ENCODE measurements around the gene SERPINA5.
"Not testable (repeated sequence)": the region's sequence is repeated elsewhere in the genome, so short reads cannot be mapped to it uniquely, and the experiment has no call there.

SERPINA5 gene

DNA sequence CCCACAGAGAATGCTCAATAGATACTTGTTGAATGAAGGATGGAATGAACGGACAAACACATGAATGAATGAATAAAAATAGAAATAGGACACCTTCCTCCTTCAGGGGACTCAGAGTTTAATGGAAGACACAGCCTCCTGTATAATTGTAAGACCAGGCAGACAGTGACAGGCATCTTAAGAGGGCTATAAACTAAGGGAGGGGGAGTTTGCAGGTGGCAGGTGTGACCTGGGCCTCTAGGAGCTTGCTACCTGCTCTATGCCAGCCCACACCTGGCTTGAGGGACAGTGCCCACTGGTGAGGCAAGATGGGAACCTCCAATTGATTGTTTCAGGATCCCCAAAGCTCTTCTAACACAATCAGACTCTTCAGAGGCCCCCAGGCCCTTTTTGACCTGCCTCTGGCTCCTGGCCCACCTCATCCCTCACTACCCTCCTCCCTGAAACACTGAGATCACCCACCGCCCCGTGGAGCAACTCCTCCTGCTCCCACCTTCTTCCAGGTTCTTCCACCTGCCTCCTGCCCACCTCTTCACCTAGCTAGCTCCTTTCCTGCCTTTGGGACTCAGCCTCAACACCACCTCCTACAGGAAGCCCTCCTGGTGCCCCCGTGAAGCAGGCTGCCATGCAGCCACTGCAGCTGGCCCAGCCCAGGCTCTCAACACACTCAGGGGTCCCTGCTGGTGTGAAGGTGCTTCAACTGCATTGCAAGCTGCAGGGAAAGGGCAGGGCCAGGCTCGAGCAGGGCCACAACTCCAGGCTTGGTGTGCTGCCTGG, 40.3 kb downstream of the SERPINA5 start:
- DNase-seq (ENCODE audit: low spot score): no peak

DNA sequence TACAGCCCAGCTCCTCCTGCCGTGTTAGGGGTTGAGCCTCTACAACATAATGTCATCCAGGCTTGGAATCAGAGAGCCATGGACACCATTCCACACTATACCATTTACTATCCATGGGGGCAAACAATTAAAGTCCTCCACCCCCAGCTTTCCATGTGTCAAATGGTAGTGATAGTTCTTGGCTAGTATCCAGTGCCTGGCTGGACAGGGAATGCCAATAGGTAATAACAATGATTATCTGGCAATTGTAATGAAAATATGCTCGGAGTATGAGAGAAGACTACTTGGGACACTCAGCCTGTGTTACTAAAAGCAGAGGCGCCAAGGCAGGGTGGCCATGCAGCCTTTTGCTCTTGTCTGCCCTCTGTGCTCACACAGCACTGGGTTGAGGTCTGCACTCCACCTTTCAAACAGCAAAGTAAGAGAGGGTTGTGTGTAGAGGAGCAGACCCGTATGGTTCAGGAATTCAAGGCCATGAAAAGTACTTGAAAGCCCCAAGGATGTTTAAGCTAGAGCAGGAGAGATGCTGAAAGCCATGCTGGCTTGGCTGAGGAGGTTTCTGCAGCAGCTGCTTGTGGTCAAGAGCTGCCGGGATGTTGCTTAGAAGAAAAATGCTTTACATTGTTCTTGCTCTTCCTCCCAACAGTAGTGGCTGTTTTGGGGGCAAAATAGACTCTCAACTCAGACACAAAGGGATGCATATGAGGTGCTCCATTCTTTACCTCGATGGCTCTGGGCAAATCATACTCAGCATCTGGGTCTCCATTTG, 41.6 kb downstream of the SERPINA5 start:
- DNase-seq (ENCODE audit: low spot score): no peak

DNA sequence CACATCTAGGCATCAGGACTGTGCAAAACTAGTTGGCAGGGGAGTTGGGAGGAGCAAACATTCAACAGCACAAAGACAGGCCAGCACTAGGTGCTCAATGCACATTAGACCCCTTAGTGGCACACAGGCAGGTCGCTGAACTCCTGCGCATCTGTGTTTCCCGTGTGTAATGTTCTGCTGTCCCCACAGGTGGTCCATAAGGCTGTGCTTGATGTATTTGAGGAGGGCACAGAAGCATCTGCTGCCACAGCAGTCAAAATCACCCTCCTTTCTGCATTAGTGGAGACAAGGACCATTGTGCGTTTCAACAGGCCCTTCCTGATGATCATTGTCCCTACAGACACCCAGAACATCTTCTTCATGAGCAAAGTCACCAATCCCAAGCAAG, 42.2 kb downstream of the SERPINA5 start:
- no peak for DNase-seq (ENCODE audit: low spot score)

DNA sequence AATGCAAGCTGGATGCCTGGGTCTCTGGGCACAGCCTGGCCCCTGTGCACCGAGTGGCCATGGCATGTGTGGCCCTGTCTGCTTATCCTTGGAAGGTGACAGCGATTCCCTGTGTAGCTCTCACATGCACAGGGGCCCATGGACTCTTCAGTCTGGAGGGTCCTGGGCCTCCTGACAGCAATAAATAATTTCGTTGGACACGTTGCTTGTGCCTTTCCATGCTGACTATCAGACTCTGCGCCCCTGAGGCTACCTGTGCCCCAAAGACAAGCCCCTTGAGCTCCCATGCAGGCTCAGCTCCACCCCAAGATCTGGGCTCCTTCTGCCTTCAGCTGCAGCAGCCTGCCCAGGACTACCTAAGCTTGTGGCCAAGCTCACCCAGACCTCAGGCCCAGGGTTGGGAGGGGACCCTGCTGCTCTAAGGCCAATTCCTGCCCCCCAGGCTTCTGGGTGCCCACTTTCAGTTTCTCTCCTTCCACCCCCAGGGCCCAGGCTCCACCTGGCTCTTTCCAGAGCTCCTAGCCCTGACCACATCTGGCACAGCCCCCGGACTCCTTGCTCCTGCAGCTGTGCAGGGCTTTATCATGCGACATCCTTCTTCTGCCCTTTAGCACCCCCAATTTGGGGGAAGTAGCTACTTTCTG, 42.8 kb downstream of the SERPINA5 start:
- no peak for DNase-seq (ENCODE audit: low spot score)

DNA sequence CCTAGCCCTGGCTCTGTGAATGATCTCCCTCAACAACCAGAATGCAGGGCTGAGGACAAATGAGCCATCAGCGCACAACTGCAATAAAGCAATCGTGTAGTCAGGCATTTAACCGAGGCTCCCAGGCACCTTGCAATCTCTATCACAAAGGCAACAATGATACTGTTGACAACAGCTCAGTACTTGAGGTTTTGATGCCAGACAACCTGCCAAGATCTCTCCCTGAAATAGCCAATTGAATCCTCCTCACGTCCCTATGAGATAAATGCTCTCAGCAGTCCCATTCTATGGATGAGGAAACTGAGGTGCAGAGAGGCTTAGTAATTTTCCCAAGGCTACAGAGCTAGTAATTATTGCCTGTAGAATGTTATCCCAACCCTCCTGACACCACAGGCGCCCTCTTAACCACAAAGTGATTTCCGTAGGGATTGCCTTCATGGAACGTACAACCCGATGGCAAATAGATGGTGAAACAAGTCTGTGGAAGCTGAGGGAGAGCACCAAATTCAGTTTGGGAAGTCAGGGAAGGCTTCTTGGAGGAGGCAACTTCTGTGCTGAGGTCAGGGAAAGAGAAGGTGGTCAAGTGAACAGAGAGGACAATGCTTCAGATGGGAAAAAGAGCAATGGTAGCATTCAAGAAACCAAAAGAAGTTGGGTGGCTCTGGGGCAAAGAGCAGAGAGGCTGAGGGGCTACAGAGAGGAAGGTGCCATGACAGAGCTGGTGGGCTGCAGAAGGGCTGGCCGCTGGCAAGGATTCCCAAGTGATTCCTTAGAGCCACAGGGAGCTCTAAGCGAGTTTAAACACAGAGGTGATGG, 43.5 kb downstream of the SERPINA5 start:
- no peak for DNase-seq (ENCODE audit: low spot score)

DNA sequence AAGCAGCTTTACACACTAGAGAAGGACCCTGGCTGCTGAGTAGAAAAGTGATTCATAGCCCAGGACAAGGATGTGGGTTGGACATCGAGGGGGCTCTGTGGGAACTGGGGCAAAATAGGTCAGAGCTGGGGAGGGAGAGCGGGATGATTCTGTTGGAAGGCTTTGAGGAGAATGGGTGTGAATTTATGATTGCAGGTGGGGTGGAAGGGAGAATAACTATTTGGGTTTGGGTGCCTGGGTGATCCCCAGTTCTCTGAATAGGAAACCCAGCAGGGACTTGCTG, 44.1 kb downstream of the SERPINA5 start:
- no peak for DNase-seq (ENCODE audit: low spot score)

DNA sequence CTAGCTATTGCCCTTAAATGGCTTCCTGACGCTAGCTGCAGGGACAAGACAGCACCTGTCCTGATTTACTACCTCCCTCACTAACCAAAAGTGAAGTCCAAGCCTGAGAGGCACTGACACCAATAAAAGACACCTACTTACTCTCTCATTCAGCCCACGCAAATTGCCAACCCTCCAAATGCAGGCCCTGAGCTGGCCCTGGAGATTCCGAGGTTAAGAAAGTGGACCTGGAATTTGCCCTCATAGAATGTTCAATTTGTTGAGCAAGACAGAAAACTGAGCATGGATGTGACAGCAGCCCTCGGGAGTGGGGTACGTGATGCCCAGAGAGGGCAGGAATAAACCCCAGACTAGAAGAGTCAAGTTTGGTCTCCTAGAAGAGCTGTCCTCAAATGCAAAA, 47.4 kb downstream of the SERPINA5 start:
- DNase-seq (ENCODE audit: low spot score): no peak

DNA sequence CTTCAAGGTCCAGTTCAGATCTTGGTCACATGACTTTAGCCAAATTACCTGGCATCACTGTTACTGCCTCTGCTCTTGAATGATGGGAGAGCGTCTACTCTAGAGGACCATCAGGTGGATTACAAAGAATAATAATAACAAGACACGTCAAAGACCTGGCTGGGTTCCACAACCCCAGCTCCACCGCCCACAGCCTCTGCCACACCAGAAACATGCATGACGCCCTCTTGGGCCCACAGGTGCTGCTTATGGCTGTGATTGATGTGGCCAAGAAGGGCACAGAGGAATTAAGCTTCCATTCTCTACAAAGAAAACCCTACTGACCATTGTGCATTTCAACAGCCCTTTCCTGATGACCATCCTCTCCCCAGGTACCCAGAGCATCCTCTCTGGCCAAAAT, 49.2 kb downstream of the SERPINA5 start:
- no peak for DNase-seq (ENCODE audit: low spot score)

DNA sequence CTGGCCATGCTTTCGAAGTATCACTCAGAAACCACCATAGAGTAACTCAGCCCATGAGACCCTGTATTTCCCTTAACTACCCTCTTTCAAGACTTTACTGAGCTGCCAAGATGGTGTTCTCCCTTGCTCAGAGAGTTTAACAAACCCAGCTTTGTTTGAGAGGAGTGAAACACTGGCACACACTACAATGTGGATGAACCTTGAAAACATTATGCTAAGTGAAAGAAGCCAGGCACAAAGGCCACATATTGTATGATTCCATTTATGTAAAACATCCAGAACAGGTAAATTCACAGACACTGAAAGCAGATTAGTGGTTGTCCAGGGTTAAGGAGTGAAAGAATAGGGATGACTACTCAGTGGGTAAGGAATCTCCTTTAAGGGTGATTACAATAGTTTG, 49.8 kb downstream of the SERPINA5 start:
- DNase-seq (ENCODE audit: low spot score): no peak

DNA sequence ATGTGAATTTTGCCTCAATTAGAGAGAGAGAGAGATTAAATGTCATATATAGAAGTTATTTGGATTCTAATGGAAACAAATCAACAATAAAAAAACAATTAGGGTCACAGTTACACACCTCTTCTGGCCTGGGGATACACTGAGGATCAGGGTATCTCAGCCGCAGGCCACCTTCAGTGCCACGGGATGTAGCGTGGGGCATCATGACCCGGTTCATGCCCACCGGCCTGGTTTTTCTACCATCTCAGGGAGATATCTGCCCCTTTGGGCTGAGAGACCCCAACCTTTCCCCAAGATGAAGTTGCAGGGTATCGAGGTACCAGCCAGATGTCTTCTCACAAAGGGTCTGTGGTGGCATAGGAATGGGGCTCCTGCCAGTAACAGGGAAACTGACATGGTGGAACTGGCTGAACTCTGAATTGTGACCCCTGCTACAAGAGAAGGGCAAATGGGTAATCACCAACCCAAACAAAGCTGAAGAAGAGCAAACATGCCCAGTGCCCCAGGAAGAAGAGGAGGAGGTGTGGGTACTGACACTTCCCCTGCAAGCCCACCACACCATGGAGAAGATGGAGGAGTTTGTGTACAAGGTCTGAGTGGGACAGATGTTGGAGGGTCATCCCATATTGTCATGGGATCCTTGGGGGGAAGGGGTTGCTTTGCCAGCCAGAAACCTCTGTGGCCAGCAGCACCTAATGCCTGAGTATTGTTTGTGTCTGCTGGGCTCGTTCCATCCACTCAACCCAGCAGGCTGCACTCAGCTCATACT, 50.5 kb downstream of the SERPINA5 start:
- no peak for DNase-seq (ENCODE audit: low spot score)

DNA sequence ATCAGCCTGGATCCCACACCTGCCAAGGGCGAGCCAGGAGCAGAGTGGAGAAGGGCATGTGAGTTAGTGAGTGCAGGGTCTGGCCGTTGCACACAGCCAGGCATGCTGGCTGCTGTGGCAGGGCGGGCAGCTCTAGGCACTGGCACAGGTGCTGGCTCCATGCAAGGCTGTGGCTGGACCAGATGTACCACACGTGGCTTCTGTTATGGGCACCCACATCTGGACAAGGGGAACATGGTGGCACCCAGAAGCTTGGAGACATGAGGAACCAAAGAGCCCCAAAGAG, 51.0 kb downstream of the SERPINA5 start:
- no peak for DNase-seq (ENCODE audit: low spot score)

DNA sequence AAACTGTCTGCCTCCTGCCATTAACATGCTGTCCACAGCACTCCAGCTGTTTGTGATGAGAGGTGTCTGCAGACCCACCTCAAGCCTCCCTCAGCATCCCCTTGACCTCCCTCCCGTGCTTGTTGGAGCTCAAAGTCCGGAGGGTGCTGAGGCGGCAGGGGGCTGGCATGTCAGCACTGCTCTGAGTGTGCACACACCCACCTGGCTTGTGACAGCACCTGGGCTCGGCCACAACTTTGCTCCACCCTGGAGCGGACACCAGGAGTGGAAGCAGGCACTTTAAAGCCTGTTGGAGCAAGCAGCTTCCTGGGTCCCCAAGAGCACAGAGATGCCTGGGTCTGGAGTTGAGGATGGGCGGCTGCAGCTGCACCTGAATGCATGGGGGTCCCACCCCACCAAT, 51.9 kb downstream of the SERPINA5 start:
- no peak for DNase-seq (ENCODE audit: low spot score)

DNA sequence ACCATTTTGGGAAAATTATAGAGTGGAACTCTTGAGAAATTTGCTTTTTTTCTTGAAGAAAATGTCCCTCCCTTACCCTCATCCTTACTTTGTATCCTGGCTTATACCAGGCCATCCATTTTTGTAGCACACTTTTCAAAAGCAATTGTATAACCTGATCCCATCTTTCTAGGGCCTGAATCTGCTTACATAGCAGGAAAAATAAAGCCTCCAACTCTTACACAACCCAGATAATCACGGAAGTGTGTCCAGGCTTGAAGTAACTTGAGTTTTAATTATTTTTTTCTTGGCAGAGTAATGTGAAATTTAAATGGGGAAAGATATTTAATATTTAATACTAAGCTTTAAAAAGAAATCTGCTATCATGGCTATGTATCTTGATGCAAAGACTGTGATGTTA, 53.9 kb downstream of the SERPINA5 start:
- DNase-seq (ENCODE audit: low spot score): no peak

DNA sequence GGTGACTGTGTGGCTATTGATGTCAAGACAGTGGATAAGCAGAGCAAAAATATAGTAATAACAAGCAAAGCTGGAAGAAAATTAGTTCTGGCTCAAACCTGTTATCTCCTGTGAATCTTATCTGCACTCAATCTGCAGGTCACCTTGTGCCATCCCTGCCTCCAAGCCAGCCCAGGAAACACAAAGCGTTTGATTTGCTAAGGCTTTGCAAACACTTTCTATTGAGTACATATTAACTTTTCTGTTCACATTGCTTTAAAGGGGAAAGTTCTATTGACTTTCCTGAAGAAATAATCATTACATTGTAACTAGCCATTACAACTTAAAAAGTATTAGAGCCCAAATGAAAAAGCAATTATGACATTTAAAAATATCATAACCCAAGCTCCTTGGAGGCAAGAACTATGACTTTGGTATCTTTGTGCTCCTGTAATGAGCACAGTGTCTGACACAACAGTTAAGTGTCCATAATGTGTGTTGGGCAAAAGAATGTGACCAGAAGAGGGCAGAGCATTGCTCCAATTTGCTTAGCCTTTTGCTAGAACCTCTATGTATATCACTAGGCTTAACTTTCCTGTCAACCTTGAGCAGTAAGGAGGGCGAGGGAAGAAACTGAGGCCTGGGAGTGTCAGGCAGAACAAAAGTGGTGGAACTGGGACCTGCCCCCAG, 55.7 kb downstream of the SERPINA5 start:
- no peak for DNase-seq (ENCODE audit: low spot score)

DNA sequence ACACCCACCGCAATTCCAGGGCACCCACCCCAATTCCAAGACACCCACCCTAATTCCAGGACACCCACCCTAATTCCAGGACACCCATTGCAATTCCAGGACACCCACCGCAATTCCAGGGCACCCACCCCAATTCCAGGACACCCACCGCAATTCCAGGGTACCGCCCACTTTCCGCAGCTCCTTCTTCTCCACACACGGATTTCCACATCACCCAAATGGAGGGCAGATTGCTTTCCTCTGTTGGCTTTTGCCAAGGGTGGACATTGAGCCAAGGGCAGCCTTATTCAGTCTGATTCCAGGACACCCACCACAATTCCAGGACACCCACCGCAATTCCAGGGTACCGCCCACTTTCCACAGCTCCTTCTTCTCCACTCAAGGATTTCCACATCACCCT, 56.6 kb downstream of the SERPINA5 start:
- DNase-seq (ENCODE audit: low spot score): not testable (repeated sequence)

DNA sequence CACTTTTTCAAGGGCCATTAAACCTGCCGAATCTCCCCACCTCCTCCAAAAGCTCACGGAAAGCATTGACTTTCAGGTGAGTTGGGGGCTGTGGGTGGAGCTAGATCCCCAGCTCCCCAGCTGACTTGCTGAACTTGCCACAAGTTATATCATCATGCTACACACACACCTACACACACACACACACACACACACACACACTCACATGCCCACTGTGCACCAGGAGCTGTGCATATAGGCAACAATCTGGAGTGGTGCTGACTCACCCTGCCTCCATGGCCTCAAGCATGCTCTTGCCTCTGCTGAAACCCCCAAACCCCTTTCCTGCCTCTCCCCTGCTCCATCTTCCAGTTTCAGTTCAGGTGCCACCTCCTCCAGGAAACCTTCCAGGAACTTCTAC, 57.1 kb downstream of the SERPINA5 start:
- no peak for DNase-seq (ENCODE audit: low spot score)

DNA sequence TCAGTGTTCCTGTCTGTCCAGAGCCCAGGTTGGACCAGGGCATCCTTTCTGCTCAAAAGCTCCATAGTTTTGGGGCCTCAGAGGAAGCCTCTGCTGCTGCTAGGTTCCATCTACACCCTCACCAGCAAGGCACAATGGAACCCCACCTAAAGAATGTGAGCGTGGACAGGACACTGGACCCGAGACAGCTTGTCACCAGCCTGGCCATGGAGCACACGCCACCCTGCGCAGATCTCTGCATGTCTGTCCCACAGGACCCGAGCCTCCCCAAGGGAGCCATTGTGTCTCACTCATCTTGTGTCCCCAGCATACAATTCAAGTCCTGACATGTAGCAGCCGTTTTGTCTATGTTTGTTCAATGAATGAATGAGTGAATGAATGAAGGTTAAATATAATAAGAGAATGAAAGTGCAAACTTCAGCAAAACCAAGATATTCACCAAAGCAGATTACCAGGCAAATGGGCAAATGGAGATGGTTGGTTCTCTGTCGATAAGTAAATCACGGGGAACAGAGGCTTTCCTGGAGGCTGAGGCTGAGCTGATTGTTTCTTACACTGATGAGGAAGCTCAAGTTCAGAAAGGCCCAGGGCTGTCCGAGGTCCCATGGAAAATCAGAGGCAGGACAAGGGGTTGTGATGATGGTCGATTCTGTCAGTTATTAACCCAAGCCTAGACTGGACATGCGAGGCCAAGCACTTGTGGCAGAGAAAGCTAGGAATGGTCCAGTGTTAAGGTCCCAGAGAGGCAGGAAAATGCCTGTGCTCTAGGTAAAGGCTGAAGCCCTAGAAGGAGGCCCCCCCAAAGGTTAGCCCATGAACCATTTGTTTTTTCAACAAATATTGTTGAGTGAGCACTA, 58.0 kb downstream of the SERPINA5 start:
- no peak for DNase-seq (ENCODE audit: low spot score)

DNA sequence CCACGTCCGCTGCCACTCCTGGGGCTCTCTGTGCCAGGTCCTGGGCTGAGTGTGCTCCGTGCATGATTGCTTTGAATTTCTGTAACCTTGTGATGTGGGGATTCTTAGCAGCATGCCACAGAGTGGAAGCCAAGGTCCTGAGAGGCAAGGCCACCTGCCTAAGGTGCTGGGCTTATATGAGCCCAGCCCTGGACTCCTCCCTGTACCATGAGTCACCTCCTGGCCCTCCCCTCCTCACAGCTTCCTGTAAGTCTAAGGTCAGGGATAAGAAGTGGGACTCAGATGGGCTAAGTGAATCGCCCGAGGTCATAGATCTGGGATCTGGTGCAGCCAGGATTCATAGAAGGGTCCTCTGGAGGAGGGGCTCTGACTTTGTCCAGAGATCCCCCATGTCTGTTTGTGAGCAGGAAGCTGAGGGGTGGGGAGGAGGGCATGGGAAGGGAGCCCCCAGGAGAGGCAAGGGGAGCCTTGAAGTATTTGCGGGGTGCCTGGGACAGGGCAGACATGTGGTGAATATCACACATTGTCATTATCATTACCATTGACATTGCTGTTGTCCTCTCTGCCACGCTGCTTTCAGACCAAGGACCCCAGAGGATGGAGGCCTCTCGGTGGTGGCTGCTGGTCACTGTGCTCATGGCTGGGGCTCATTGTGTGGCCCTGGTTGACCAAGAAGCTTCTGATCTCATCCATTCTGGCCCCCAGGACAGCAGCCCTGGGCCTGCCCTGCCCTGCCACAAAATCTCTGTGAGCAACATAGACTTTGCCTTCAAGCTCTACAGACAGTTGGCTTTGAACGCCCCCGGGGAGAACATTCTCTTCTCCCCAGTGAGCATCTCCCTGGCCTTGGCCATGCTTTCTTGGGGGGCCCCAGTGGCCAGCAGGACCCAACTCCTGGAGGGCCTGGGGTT, 59.8 kb downstream of the SERPINA5 start:
- DNase-seq (ENCODE audit: low spot score): no peak

DNA sequence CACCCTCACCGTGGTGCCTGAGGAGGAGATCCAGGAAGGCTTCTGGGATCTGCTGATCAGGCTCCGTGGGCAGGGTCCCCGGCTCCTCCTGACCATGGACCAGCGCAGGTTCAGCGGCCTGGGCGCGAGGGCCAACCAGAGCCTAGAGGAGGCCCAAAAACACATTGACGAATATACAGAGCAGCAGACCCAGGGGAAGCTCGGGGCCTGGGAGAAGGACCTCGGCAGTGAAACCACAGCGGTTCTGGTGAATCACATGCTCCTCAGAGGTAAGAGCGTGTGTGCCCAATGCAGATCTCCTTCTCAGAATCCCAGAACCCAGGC, 60.4 kb downstream of the SERPINA5 start:
- no peak for DNase-seq (ENCODE audit: low spot score)
